Activated CD8-positive, alpha-beta memory T cell treated with anti-CD3 and anti-CD28 coated beads, Interleukin-2, amount 50 U/mL, for 4 hours (primary cell): ENCODE results near the gene ZNF12.
"Not testable (repeated sequence)": the region's sequence is repeated elsewhere in the genome, so short reads cannot be mapped to it uniquely, and the experiment has no call there.

Experiments
- DNase-seq: peaks from one replicate; pipeline ENCODE4 v3.0.0-alpha.2; 2020

Gene ZNF12

GRCh38 chr7:6706666-6707407, at the start of gene ZNF12:
Gene ZNF12 (minus strand): TSS chr7:6706947. CDS start chr7:6705173, 1,774 bp downstream.
- DNase-seq = peak; percentile 94

GRCh38 chr7:6753964-6754363, 47.2 kb upstream of the ZNF12 start, which contains the start of gene RSPH10B2:
Gene RSPH10B2 (plus strand): TSS chr7:6754103. CDS start chr7:6757678, 3,575 bp downstream.
- DNase-seq = not testable (repeated sequence)

DNA sequence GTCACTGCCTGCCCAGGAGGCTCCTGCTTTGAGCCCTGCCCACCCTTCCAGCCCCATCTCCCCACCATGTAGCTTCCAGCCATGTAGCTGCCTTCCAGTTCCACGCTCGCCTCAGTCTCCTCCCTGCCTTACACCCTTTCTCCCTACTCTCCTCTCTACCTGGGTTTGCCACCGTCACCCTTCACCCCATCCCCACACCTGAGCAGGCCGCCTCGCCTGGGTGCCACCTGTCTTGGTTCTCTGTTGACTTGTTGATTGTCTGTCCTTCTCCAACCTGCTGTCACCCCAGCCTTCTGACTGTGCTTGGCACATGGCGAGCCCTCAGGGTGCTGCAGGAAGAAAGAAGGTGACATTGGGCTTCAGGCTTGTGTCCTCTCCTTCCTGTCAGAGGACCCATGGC, 43.4 kb upstream of the ZNF12 start:
- not testable (repeated sequence) for DNase-seq

DNA sequence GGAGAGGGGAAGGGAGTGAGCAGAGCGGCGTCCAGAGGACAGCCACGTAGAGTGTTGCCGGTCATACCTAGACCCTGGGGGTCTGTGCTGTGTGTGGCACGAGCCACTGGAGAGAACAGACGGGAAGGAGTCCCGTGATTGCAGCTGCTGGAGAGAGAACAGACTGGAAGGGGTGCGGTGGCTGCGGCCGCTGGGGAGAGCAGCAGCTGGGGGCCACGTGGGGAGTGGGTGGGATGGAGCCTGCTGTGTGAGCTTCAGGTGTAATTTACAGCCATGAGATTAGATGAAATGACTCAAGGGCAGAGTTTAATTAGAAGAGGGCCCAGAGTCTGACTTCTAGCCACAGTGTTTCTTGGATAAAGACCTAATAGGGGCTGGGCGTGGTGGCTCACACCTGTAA, 42.6 kb upstream of the ZNF12 start:
- not testable (repeated sequence) for DNase-seq

GRCh38 chr7:6744410-6745100, 37.8 kb upstream of the ZNF12 start:
- DNase-seq = not testable (repeated sequence)

- not testable (repeated sequence) for DNase-seq
Measured at GRCh38 chr7:6738415-6738814, 31.7 kb upstream of the ZNF12 start.

DNA sequence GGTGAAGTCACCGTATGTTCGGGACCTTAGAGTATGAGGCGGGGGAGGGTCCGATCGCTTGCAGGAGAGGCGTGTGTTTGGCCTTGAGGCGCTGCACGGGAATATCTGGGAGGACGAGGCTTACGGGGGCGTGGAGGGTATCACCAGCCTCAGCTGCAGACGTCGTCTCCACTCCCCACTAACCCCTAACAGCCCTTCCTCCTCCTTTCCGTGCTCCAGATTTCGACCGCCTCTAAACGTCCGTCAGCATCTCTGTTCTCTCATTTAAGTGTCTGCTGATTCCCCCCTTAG, 23.5 kb upstream of the ZNF12 start:
- DNase-seq = no peak

DNA sequence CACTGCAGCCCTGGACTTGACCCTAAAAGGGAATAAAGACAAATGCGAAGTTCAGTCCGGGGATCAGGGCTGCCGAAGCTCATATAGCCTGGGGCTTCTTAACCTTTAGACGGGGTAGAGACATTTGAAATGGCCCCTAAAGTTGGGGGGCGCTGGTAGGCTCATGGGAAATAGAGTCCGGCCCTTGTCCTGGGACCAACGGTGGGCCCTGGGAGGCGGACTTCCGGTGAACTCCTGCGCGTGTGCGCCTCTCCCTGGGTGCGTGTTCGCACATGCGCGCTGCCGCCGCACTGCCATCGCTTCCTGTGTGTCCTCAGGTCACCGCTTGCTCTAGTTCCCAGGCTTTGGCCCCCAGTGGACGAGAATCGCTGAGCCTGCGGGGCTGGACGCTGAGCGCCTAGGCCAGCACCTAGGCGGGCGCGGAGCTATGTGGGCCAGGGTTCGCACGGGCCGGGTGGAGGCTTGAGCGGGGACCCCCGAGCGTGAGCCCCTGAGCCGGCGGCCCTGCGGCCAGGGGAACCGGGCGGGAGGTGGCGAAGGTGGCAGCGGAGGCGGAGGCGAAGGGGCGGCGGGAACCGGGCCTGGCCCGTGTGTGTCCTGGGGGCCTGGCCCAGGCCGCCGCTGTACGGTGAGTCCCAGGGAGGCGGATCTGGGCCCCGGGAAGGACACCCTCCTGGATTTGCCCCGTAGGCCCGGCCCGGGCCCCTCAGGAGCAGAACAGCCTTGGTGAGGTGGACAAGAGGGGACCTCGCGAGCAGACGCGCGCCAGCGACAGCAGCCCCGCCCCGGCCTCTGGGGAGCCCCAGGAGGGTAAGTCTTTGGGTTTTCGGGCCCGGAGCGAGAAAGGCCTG, 23.0 kb upstream of the ZNF12 start:
- peak; percentile 80 for DNase-seq

DNA sequence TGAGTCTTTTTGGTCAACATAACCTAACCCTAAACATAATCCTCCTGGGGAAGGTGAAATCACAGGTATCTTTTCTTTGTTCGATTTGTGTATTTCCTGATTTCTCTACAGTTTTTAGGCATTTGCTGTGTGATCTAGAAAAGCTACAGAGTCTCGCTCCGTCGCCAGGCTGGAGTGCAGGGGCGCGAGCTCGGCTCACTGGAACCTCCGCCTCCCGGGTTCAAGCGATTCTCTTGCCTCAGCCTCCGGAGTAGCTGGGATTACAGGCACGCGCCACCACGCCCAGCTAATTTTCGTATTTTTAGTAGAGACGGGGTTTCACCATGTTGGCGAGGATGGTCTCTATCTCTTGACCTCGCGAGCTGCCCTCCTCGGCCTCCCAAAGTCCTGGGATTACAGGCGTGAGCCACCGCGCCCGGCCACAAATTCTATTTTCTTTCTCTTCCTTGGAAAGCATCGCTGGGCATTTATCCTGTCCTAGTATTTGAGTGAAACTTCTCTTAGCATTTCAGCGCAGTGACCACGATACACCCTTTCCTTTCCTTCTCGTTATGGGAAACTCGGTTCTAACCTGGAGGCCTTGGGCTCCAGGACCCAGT, 22.2 kb upstream of the ZNF12 start:
- not testable (repeated sequence) for DNase-seq

DNA sequence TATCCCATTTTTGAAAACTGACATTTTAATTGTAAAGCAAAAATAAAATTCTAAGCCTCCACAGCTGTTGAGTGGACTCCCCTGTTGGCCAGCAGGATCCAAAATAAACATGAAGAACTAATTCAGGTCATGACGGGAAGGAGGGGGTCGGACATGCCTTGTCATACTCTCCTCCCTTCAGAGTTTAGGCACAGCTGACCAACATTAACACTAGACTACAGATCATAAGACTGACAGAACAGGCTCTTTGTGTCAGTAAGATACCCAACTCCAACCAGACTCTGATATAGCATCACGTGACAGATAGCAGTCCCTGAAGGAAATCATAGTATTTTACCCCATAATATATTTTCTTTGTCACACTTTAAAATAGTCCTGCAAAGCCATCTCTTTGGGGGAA, 20.9 kb upstream of the ZNF12 start:
- DNase-seq = no peak

GRCh38 chr7:6726341-6726740, 19.6 kb upstream of the ZNF12 start:
- DNase-seq = not testable (repeated sequence)

GRCh38 chr7:6725003-6725402, 18.3 kb upstream of the ZNF12 start:
- DNase-seq = no peak

GRCh38 chr7:6724351-6724750, 17.6 kb upstream of the ZNF12 start:
- not testable (repeated sequence) for DNase-seq

DNA sequence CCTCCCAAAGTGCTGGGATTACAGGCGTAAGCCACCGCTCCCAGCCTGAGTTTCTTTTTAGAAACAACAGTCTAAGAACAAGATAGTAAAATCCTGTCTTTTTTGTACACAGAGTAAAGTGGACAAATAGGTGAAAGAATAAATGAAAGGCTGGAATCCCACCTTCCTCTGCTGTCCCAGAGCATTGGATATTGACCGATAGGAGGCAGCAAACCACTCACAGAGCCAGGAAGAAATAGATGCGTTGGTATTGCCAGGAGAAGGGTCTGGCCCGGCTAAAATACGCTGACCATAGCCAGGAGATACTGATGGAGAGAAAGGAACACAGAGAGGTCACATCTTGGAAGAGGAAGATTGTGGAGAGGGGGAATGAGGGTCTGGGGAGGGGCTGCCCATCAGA, 11.4 kb upstream of the ZNF12 start:
- DNase-seq = no peak

- DNase-seq = not testable (repeated sequence)
Measured at GRCh38 chr7:6715898-6716297, 9.2 kb upstream of the ZNF12 start.

DNA sequence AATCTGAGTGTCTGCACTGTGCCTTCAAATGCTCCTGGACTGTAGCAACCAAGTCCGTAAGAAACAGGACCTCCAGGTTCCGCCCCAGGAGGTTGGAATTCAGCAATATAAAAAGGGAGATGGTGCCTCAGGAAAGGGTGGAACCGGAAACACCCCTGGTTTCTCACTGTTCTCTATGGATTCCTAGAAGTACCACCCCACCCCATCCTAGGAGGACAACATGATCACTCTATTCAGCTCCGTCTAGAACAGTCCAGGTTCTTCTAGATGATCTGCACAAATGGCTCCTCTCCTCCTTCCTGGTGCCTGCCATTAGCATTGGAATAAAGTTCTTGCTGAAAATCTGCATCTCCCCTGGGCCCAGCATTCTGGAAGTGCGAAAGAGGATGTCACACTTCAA, 7.6 kb upstream of the ZNF12 start:
- DNase-seq = no peak

- no peak for DNase-seq
Measured at GRCh38 chr7:6709808-6710207, 3.1 kb upstream of the ZNF12 start.

GRCh38 chr7:6708304-6708703, 1.6 kb upstream of the ZNF12 start:
- no peak for DNase-seq

- no peak for DNase-seq
Measured at GRCh38 chr7:6705959-6706665, 635 bp downstream of the ZNF12 start.

DNA sequence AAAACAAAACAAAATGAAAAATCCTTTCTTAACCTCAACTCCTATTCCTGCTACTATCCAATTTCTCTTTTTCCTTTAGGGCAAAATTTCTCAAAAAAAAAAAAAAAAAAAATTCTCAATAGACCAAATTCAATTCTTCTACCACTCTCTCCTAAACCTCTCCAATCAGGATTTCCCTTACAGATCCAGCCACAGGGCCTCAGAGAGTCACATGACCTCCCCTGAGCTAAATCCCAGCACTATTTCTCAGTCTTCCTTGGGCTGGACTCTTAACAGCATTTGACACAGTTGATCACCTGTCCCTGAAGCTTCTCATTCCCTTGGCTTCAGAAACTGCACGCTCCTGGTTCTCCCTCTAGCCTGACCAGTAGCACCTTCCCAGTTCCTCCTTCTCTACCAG, 4.9 kb downstream of the ZNF12 start:
- no peak for DNase-seq

- DNase-seq = no peak
Measured at GRCh38 chr7:6700793-6701192, 6.0 kb downstream of the ZNF12 start.

- no peak for DNase-seq
Measured at GRCh38 chr7:6691609-6692106, 15.1 kb downstream of the ZNF12 start.
